Measurements from ENCODE around the gene CERS1. TPM values are rescaled to one million over a fixed set of nuclear protein-coding genes. Genes with fewer than 3 reads are reported as not detected.
A peak's percentile ranks its signal among the peaks of the same experiment; 100 is the strongest.

The CERS1 gene
- total RNA-seq, 2 donors from 2014 or later = 0.21 TPM; not detected in 1

DNA sequence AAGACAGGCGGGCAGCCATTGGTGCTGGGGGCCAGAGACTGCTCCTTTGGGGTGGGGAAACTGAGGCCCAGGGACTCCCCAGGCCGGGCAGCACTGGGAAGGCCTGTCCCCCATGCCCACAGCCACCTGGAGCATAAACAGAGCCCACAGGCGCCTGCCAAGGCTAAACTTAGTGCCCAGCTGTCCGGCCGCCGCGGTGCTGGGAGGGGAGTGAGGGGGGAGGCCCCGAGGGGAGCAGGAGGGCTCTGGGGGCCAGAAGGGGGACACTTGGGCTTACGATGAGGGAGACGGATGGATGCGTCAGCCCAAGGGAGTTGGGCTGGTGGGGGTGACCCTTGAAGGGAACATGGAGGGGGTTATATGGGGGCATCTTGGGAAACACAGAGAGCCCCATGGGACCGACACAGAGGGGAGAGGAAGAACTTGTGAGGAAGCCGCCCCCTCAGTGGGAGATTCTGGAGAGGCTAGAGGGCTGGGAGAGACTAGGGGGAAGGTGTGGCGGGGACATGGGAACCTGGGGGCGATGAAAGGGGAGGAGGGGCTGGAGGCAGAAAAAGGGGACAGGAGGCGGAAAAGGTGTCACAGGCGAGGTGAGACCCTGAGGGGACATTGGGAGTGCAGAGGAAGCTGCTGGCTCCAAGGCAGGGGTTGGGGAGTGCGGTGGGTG, 2.2 kb downstream of the CERS1 start:
- Mint-ChIP-seq H3K9me3 (no peaks in the 10 kb centered on the region), H3K36me3 (no peaks in the 10 kb centered on the region), H3K27ac (no peak overlapping the region)
- ATAC-seq (no peak), DNase-seq (ENCODE audit: low spot score in 2 of 2) (no peak)

DNA sequence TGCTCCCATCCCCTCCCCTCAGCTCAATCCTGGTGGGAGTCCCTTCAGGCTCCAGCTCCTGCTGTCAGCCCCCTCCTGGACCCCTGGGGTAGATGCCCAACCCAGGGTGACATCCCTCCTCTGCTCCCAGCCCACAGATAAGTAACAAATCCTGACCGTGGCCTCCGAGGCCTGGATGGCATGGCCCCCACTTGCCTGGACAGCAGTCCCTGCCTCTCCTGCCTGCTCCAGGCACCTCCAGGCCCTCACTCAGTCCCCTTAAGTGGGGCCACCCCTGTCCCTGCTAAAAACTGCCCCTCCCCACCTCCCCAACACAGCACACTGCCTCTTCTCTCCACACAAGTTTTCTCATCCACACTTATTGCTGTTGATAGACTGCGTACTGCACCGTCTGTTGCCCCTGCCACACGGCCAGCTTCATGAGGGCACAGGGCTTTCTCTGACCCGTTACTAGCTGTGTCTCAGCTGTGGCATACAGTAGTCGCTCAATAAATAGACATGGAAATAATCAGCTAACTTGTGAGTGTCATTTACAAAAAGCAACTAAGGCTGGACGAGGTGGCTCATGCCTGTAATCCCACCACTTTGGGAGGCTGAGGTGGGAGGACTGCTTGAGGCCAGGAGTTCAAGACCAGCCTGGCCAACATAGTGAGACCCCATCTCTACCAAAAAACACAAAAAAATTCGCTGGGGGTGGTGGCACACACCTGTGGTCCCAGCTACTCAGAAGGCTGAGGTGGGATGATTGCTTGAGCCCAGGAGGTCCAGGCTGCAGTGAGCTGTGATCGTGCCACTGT, 5.8 kb downstream of the CERS1 start:
- ATAC-seq (no peak), DNase-seq (ENCODE audit: low spot score in 2 of 2) (no peak)
- no peak overlapping the region for H3K27ac Mint-ChIP-seq
- H3K9me3 Mint-ChIP-seq = no peaks in the 10 kb centered on the region
- H3K36me3 Mint-ChIP-seq = no peaks in the 10 kb centered on the region

DNA sequence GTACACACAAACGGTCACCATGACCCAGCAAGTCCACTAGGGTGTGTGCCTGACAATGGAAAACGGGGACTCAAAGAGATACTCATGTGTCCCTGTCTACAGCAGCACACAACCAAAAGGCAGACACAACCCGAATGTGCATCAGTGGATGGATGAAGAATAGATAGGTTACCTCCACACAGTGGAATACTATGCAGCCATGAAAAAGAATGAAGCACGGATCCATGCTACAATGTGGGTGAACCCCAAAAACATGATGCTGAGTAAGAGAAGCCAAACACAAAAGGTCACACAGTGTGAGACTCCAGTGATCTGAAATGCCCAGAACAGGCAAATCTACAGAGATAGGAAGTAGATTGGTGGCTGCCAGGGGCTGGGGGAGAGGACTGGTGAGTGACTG, 9.0 kb downstream of the CERS1 start:
- H3K9me3 Mint-ChIP-seq = no peaks in the 10 kb centered on the region
- ATAC-seq (no peak), DNase-seq (ENCODE audit: low spot score in 2 of 2) (no peak)
- no peaks in the 10 kb centered on the region for H3K36me3 Mint-ChIP-seq
- peak overlapping the region in 1 of 2 donors; percentile 23 for H3K27ac Mint-ChIP-seq

DNA sequence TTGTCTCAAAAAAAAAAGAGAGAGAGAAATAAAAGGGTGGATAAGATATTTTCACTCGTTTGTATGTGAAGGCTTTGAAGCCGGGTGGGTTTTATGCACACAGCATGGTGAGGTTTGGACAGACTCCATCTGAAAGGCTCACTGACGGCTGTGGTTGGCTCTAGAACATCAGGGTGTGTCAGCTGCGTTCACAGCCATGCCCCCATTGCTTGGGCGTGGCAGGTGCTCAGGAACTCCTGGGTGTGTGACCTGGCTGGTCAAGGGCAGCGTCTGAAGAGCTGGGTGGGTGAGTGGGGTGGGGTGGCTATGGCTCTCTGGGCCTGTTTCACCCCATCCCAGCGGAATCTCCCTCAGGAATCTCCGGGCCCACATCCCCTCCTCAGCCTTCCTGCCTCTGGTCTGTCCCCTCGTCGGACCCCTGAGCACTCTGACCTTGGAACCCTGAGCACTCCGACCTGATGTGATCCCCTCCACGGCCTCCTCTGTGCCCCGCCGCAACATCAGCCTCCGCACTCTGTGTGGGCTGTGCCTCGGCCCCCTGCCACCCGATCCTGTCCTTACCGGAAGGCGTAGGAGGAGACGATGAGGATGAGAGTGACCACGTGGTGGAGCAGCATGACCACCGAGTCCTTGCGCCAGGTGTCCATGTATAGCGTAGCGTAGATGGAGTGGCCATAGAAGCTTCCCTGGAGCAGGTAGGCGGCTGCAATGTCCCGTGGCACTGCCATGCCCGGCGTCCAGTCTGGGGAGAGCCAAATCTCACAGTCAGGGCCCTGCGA, 12.2 kb downstream of the CERS1 start:
- no peak overlapping the region for H3K27ac Mint-ChIP-seq
- ATAC-seq = no peak
- DNase-seq (ENCODE audit: low spot score in 2 of 2) = no peak
- no peaks in the 10 kb centered on the region for H3K9me3 Mint-ChIP-seq
- no peaks in the 10 kb centered on the region for H3K36me3 Mint-ChIP-seq

DNA sequence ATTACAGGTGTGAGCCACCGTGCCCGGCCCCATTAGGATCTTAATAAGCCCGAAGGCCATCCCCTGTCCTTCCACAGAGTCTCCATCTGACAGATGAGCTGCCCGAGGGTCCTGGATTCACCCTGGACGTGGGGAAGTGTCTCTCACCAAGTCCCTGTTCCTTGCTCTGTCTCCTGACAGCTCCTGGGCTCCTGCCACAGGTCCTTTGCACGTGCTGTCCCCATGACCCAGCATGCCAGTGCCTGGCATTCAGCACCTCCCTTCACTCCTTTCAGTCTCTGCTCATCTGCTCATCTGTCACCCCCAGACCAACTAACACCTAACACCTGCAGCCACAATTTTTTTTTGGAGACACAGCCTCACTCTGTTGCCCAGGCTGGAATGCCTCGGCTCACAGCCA, 14.5 kb downstream of the CERS1 start:
- H3K36me3 Mint-ChIP-seq = no peaks in the 10 kb centered on the region
- H3K9me3 Mint-ChIP-seq = no peaks in the 10 kb centered on the region
- no peak for DNase-seq (ENCODE audit: low spot score in 2 of 2)
- no peak for ATAC-seq
- no peak overlapping the region for H3K27ac Mint-ChIP-seq

DNA sequence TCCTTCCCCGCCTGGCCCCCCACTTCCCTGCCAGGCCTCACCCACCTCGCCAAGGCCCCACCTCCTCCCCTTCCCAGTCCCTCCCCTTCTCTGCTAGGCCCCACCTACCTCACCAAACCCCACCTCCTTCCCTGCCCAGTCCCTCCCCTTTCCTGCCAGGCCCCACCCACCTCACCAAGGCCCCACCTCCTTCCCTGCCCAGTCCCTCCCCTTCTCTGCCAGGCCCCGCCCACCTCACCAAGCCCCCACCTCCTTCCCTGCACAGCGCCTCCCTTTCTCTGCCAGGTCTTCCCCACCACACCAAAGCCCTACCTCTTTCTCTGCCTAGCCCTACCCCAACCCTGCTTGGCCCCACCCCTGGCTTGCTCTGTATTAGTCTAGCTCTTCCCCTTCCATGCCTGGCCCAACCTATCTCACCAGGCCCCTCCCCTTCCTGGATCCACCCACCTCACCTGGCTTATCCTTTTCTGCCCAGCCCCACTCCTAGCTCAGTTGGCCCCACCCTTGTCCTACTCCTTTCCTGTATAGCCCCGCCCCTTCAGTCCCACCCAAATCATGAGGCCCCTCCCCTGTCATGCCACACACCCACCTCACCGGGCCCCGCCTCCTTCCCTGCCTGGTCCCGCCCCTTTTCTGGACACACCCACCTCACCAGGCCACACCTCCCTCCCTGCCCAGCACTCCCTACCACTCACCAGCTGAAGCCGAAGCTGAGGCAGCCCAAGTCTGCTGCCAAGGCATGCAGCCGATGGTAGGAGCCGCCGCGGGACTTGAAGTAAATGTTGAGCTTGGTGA, 16.2 kb downstream of the CERS1 start:
- DNase-seq (ENCODE audit: low spot score in 2 of 2) (no peak), ATAC-seq (peak; percentile 49 to 61)
- Mint-ChIP-seq H3K36me3 (no peaks in the 10 kb centered on the region), H3K9me3 (no peaks in the 10 kb centered on the region), H3K27ac (no peak overlapping the region)

DNA sequence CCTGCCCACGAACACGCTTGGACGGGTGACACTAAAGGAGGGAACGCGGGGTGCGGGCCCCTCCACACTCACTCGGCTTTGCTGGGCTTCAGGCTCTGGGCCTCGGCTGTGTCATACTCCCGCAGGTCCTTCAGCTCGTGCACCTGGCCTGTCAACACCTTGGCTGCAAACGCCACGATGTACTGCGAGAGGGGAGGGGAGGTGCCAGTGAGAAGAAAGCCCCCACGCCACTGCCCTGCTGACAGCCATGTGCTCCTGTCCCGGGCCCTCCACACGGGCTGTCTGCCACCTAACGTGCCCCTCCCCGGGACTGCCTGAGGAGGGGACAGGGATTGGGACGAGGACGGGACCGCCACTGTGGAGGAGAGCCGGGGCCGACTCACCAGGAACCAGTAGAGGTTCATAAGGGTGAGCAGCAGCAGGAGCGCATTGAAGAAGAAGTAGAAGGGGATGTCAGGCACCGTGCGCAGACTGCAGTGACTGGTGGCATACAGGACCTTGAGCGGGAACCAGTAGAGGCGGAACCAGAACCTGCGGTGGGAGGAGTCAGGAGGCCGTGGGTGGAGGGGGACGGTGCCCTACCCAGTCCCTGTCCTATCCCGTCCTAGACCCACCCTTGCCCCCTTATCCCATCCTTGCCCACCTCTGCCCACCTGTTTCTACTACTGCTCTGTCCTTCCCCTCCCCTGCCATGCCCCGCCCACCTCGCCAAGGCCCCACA, 16.9 kb downstream of the CERS1 start:
- DNase-seq (ENCODE audit: low spot score in 2 of 2) (no peak), ATAC-seq (peak in 1 of 2 donors; percentile 20)
- Mint-ChIP-seq H3K27ac (no peak overlapping the region), H3K9me3 (no peaks in the 10 kb centered on the region), H3K36me3 (no peaks in the 10 kb centered on the region)

DNA sequence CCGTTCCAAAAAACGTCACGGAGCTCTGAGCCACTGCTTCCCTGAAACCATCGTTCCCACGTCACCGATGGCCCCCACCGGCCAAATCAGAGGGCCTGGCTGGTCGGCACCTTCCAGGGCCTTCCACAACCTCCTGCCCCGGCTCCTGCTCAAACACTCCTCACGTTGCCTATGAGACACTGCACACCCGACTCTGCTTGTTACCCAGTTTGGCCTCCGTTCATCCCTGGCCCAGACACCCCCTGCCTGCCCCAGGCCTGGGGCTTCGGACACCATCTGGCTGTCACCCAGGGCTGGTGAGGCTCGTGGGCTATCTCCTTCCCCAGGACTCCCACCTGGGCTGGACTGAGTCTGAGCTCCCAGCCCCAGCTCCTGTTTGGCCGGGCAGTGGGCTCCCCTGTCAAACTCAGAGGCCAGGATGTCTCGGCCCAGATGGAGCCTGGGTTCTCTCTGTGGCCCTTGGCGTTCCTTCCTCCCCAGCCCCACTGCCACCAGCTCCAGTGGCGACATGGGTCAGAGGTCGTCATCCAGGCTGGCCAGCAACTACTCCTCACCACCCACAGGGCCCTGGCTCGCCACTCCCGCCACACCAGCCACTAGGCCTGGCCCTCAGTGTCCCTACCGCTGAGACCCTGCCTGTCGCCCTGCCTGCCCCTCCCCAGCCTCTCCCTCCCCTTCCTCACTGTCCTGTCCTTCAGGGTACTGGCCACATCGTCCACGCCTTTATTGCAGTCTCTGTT, 17.7 kb downstream of the CERS1 start:
- ATAC-seq (no peak), DNase-seq (ENCODE audit: low spot score in 2 of 2) (no peak)
- Mint-ChIP-seq H3K27ac (no peak overlapping the region), H3K36me3 (no peaks in the 10 kb centered on the region), H3K9me3 (no peaks in the 10 kb centered on the region)

DNA sequence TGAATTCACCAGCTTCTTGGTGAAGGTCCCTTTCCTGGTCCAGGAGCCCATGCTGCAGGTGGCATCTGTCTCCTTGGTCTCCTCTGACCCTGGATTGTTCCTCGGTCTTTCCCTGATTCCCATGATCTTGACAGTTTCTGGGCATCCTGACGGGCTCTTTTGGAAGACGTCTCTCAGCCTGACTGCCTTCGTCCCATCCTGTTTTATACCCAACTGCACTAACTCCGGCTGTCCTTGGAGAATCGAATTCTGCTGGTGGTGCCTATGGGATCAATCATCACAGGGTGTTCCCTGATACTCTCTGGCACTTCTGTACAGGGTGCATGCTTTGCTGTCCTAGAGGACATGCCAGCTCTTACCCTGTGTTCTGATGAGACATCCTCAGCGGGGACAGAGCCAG, 19.1 kb downstream of the CERS1 start:
- no peak for DNase-seq (ENCODE audit: low spot score in 2 of 2)
- Mint-ChIP-seq H3K27ac (no peak overlapping the region), H3K9me3 (no peaks in the 10 kb centered on the region), H3K36me3 (no peaks in the 10 kb centered on the region)
- ATAC-seq = no peak

DNA sequence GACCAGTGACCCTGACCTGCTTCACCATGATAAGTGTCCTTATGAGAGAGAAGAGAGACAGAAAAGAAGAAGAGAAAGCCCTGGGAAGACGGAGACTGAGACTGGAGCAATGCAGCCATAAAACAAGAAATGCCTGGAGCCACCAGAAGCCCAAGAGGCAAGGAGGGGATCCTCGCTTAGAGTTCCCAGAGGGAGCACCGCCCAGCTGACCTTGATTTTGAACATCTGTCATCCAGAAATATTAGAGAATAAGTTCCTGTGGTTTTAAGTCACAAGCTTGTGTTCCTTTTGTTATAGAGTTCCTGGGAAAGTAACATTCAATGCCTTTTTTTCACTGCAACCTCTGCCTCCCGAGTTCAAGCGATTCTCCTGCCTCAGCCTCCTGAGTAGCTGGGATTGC, 20.2 kb downstream of the CERS1 start:
- Mint-ChIP-seq H3K36me3 (no peaks in the 10 kb centered on the region), H3K27ac (no peak overlapping the region), H3K9me3 (no peaks in the 10 kb centered on the region)
- no peak for DNase-seq (ENCODE audit: low spot score in 2 of 2)
- ATAC-seq = no peak

DNA sequence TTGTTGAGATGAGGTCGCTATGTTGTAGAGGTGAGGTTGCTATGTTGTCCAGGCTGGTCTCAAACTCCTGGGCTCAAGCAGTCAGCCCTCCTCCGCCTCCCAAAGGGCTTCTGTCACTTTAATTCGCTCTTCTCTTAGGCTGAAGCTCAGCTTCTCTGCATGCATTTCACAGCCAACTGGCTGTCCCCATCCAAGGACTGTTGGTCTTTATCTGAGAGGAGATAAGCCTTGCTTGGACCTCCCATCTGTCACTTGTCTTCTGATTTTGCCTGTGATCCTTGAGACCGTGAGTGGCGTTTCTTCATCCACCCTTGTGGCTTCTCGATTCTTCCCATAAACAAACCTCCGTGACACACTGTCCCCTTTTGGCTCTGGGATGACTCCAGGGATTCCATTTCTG, 24.4 kb downstream of the CERS1 start:
- peak overlapping the region in 1 of 2 donors; percentile 59 for H3K27ac Mint-ChIP-seq
- DNase-seq (ENCODE audit: low spot score in 2 of 2) = no peak
- no peaks in the 10 kb centered on the region for H3K9me3 Mint-ChIP-seq
- H3K36me3 Mint-ChIP-seq = peaks cover 0 to 12% of the 10 kb centered on the region in 2 donors
- ATAC-seq = no peak

DNA sequence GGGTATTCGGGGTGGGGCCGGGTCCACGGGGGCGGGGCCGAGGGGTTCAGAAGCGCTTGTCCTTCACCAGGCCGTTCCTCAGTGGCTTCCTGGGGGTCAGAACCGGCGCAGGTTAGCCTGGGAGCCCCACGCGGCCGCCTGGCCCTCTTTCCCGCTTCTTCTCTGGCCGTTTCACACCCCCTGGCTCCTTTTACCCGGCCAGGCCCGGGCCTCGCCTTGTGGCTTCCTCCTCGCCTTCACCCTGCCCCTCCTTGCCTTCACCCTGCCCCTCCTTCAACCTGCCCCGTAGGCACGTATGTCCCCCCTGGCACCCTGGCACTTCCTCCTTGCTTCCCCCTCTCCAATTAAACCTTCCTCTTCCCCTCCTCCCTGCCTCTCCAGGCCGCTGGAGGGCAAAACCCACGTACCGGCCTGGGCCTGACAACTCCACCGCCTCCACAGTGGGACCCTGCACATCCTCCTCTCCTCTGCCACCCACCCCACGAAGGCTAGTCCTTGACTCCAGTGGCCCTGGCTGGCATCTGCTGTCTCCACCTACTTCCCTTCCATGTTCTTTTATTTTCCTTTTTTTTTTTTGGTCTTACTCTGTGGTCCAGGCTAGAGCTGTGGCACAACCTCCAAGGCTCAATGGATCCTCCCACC, 25.3 kb downstream of the CERS1 start:
- Mint-ChIP-seq H3K9me3 (no peaks in the 10 kb centered on the region), H3K36me3 (peaks cover 0 to 17% of the 10 kb centered on the region in 2 donors), H3K27ac (peak overlapping the region in 1 of 2 donors; percentile 5)
- DNase-seq (ENCODE audit: low spot score in 2 of 2) = no peak
- ATAC-seq = no peak

DNA sequence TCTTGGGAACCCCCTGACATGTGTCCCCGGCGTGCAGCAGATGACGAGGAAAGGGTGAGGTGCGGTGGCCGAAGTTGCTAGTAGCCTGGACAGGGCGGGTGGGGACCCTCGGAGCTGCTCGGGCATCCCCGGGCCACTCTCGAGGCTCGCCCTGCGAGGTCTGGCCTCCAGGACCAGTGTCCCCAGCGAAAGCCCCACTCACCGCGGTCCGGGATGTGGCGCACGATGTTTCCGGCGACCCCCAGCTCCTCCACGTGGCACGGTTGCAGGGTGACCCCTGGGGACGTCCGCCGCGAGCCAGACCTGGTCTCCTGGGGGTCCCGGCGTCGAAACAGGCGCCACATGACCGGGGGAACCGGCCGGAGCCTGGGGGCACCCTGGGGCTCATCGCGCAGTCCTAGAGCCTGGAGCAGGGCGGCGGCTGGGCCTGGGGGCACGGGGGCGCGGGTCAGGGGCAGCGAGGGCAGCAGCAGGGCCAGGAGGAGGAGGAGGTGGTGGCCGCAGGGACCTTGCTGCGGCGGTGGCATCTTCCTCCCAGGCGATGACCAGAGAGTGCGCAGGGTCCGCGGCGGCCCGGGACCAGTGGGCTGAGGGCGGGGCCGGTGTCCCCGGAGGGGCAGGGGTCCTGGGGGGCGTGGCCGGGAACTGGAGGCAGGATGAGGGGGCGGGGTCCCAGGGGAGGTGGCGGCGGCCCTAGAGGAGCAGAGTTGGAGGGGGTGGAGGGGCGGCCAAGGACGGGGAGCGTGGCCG, 26.0 kb downstream of the CERS1 start:
- peaks cover 0 to 18% of the 10 kb centered on the region in 2 donors for H3K36me3 Mint-ChIP-seq
- no peak for DNase-seq (ENCODE audit: low spot score in 2 of 2)
- ATAC-seq = no peak
- no peak overlapping the region for H3K27ac Mint-ChIP-seq
- no peaks in the 10 kb centered on the region for H3K9me3 Mint-ChIP-seq

DNA sequence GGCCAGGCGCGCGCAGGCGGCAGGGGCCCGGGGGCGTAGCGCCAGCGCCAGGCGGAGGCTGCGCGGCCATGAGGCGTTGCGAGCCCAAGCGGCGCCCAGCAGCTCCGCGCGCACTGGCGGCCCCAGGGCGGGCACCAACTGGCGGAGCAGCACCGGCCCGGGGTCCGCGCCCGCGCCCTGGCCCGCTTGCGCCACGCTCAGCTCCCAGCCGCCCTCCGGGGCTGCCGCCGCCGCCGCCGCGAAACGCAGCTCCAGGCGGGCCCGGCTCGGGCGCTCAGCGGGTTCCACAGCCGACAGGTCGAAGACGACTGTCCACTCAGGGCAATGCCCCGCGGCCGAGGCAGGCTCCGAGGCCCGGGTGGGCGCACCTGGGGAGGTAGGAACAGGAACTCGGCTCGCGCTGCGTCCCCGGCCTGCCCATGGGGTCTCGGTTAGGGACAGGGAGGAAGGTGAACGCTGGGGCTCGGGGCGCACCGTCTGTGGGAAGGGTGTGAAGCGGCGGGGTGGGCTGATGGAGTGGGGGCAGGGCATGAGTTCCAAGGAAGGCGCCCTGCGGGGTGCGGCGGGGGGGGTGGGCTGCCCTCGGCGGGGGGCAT, 26.8 kb downstream of the CERS1 start:
- DNase-seq (ENCODE audit: low spot score in 2 of 2) = no peak
- ATAC-seq = no peak
- Mint-ChIP-seq H3K27ac (no peak overlapping the region), H3K9me3 (no peaks in the 10 kb centered on the region), H3K36me3 (peaks cover 2 to 18% of the 10 kb centered on the region in 2 donors)

All from activated naive CD4-positive, alpha-beta T cell treated with anti-CD3 and anti-CD28 coated beads, Interleukin-2, amount 50 U/mL, for 72 hours (primary cell).